ENCODE data around the gene DNAL4. TPM values are rescaled to one million over a fixed set of nuclear protein-coding genes. Genes with fewer than 3 reads are reported as not detected.

Gene DNAL4
- total and polyA plus RNA-seq, 2 donors (not counting 1 experiment from before 2014, with no cell fraction given): 9.9 to 10.3 TPM

- no peak for ATAC-seq (ENCODE audit: low read depth)
- ChIA-PET POLR2A (no interaction called here), CTCF (interaction anchor here (1.3 kb wide), 1 partner anchor 8 kb away, joined by 4 read pairs; no protein-coding TSS in a partner anchor)
- no peak for TF ChIP-seq EZH2 (IDR thresholded peaks at IDR 0.05; ENCODE audit: borderline replicate concordance, insufficient read depth, low read depth, low read length, poor library complexity, severe bottlenecking)
- TF ChIP-seq CTCF (IDR thresholded peaks at IDR 0.05): no peak
- H3K9ac ChIP-seq (ENCODE audit: low read length): no peak overlapping the region
- peaks cover 0 to 11% (median 0%) of the 10 kb centered on the region in 3 donors for H3K9me3 ChIP-seq (ENCODE audit: control extremely low read depth in 1 of 3, control insufficient read depth in 2 of 3, insufficient read depth in 1 of 3, low read length in 2 of 3)
- no peaks in the 10 kb centered on the region for H3K27me3 ChIP-seq (replicated peaks in 1 of 4; ENCODE audit: control extremely low read depth in 1 of 4, control insufficient read depth in 3 of 4, insufficient read depth in 4 of 4, low read length in 3 of 4)
- H3K4me1 Mint-ChIP-seq: no peaks in the 10 kb centered on the region
- no peaks in the 10 kb centered on the region for H4K20me1 ChIP-seq (ENCODE audit: control insufficient read depth, insufficient read depth, low read length, poor library complexity, severe bottlenecking)
- no peak overlapping the region for H3K27ac ChIP-seq (ENCODE audit: low read length in 2 of 2)
- no peaks in the 10 kb centered on the region for H3K4me1 ChIP-seq (ENCODE audit: control insufficient read depth in 2 of 2, insufficient read depth in 2 of 2, low read length in 2 of 2)
- H3K4me3 ChIP-seq (ENCODE audit: control extremely low read depth in 1 of 5, extremely low read depth in 1 of 5, insufficient read depth in 1 of 5, low read depth in 2 of 5, low read length in 4 of 5): no peak overlapping the region
- H3K79me2 ChIP-seq (ENCODE audit: control insufficient read depth, insufficient read depth, low read length): no peaks in the 10 kb centered on the region
- H3K9me3 Mint-ChIP-seq (ENCODE audit: insufficient read depth): no peaks in the 10 kb centered on the region
- no peak overlapping the region for H2AFZ ChIP-seq (ENCODE audit: insufficient read depth, low read depth, low read length, poor library complexity, severe bottlenecking)
- WGBS (ENCODE audit: insufficient coverage): 92% methylated on average over 7 of the region's 10 CpGs
- peaks cover 14% of the 10 kb centered on the region for H3K27me3 Mint-ChIP-seq
- no peak overlapping the region for H3K4me2 ChIP-seq (replicated peaks; ENCODE audit: low read depth, low read length, poor library complexity, severe bottlenecking)
- intact Hi-C loops (cut with micrococcal nuclease): no loop called here
- no peak overlapping the region for H3K4me3 Mint-ChIP-seq
- H3K36me3 ChIP-seq (replicated peaks in 1 of 2; ENCODE audit: control extremely low read depth in 1 of 2, control insufficient read depth in 1 of 2, extremely low read depth in 1 of 2, insufficient read depth in 2 of 2, low read length in 1 of 2): no peaks in the 10 kb centered on the region
- H3K27ac Mint-ChIP-seq: no peak overlapping the region
- no peak for DNase-seq
Measured at GRCh38 chr22:38828616-38829205, 34.8 kb upstream of the DNAL4 start.

GRCh38 chr22:38828191-38828590 lies 34.2 kb upstream of the DNAL4 start:
- no peak overlapping the region for H3K4me3 ChIP-seq (ENCODE audit: control extremely low read depth in 1 of 5, extremely low read depth in 1 of 5, insufficient read depth in 1 of 5, low read depth in 2 of 5, low read length in 4 of 5)
- no peaks in the 10 kb centered on the region for H4K20me1 ChIP-seq (ENCODE audit: control insufficient read depth, insufficient read depth, low read length, poor library complexity, severe bottlenecking)
- TF ChIP-seq EZH2 (IDR thresholded peaks at IDR 0.05; ENCODE audit: borderline replicate concordance, insufficient read depth, low read depth, low read length, poor library complexity, severe bottlenecking) (no peak), CTCF (IDR thresholded peaks at IDR 0.05) (no peak)
- H3K36me3 ChIP-seq (replicated peaks in 1 of 2; ENCODE audit: control extremely low read depth in 1 of 2, control insufficient read depth in 1 of 2, extremely low read depth in 1 of 2, insufficient read depth in 2 of 2, low read length in 1 of 2): no peaks in the 10 kb centered on the region
- Mint-ChIP-seq H3K27me3 (peaks cover 16% of the 10 kb centered on the region), H3K9me3 (ENCODE audit: insufficient read depth) (no peaks in the 10 kb centered on the region), H3K4me1 (no peaks in the 10 kb centered on the region), H3K4me3 (no peak overlapping the region), H3K27ac (no peak overlapping the region)
- H3K9me3 ChIP-seq (ENCODE audit: control extremely low read depth in 1 of 3, control insufficient read depth in 2 of 3, insufficient read depth in 1 of 3, low read length in 2 of 3): peaks cover 0 to 11% (median 0%) of the 10 kb centered on the region in 3 donors
- DNase-seq (no peak), ATAC-seq (ENCODE audit: low read depth) (no peak)
- WGBS (ENCODE audit: insufficient coverage): 86% methylated on average over 11 of the region's 11 CpGs
- intact Hi-C loops (cut with micrococcal nuclease): no loop called here
- no peak overlapping the region for H3K9ac ChIP-seq (ENCODE audit: low read length)
- no peak overlapping the region for H3K4me2 ChIP-seq (replicated peaks; ENCODE audit: low read depth, low read length, poor library complexity, severe bottlenecking)
- no peak overlapping the region for H2AFZ ChIP-seq (ENCODE audit: insufficient read depth, low read depth, low read length, poor library complexity, severe bottlenecking)
- ChIA-PET CTCF (no interaction called here), POLR2A (no interaction called here)
- H3K27me3 ChIP-seq (replicated peaks in 1 of 4; ENCODE audit: control extremely low read depth in 1 of 4, control insufficient read depth in 3 of 4, insufficient read depth in 4 of 4, low read length in 3 of 4): no peaks in the 10 kb centered on the region
- no peaks in the 10 kb centered on the region for H3K4me1 ChIP-seq (ENCODE audit: control insufficient read depth in 2 of 2, insufficient read depth in 2 of 2, low read length in 2 of 2)
- H3K27ac ChIP-seq (ENCODE audit: low read length in 2 of 2): no peak overlapping the region
- no peaks in the 10 kb centered on the region for H3K79me2 ChIP-seq (ENCODE audit: control insufficient read depth, insufficient read depth, low read length)

Measured in B cell (primary cell).